CD4-positive, CD25-positive, alpha-beta regulatory T cell (primary cell): ENCODE measurements around the gene CD164. TPM values are rescaled to one million over a fixed set of nuclear protein-coding genes. Genes with fewer than 3 reads are reported as not detected.
A peak's percentile ranks its signal among the peaks of the same experiment; 100 is the strongest.
"Not testable (repeated sequence)": the region's sequence is repeated elsewhere in the genome, so short reads cannot be mapped to it uniquely, and the experiment has no call there.

Experiments used
- ATAC-seq, 2 donors: fragments of 150-1000 bp; cut with Tn5 transposase; one replicate each; pipeline ENCODE4 v1.10.0; 2021; ENCODE audit warnings: low read depth in 2 of 2, moderate number of reproducible peaks in 2 of 2, moderate library complexity in 1 of 2
- DNase-seq, 3 donors: peaks; one replicate each; pipeline versions ENCODE4 v3.0.0 to v3.0.0-alpha.2; 2012 to 2022; ENCODE audit warnings: mixed read lengths in 1 of 3
- H3K27ac ChIP-seq: one replicate; pipeline ENCODE4 v1.7.0; 2013; ENCODE audit warnings: mild to moderate bottlenecking, low read length; ENCODE audit not compliant: insufficient read depth, poor library complexity, severe bottlenecking
- H3K27me3 ChIP-seq: one replicate; pipeline ENCODE4 v1.7.0; 2013; ENCODE audit warnings: low read length; ENCODE audit not compliant: control insufficient read depth, insufficient read depth
- H3K36me3 ChIP-seq: one replicate; pipeline ENCODE4 v1.7.0; 2013; ENCODE audit warnings: mild to moderate bottlenecking, low read length, moderate library complexity; ENCODE audit not compliant: control insufficient read depth, insufficient read depth
- H3K4me1 ChIP-seq: 2 replicates; pipeline ENCODE4 v1.7.0; 2013; ENCODE audit warnings: mild to moderate bottlenecking, low read length; ENCODE audit not compliant: insufficient read depth, control insufficient read depth, poor library complexity, severe bottlenecking
- H3K4me3 ChIP-seq: one replicate; pipeline ENCODE4 v1.7.0; 2013; ENCODE audit warnings: low read depth, mild to moderate bottlenecking, low read length, moderate library complexity
- H3K9me3 ChIP-seq, 2 experiments: 1 replicate in 1 of 2; 2 replicates in 1 of 2; pipeline ENCODE4 v1.7.0; 2013; ENCODE audit warnings: low read length in 2 of 2, mild to moderate bottlenecking in 1 of 2, moderate library complexity in 1 of 2; ENCODE audit not compliant: control insufficient read depth in 2 of 2
- H3K27ac Mint-ChIP-seq, 3 donors: one replicate each; pipeline ENCODE4 v1.8.0; 2020 to 2022; ENCODE audit warnings: mild to moderate bottlenecking in 3 of 3, mixed read lengths in 3 of 3, moderate library complexity in 2 of 3
- H3K27me3 Mint-ChIP-seq: one replicate; pipeline ENCODE4 v1.8.0; 2022; ENCODE audit warnings: mild to moderate bottlenecking, mixed read lengths
- H3K36me3 Mint-ChIP-seq: one replicate; pipeline ENCODE4 v1.8.0; 2020; ENCODE audit warnings: mixed read lengths
- H3K4me1 Mint-ChIP-seq, 4 donors: one replicate each; pipeline ENCODE4 v1.8.0; 2020 to 2022; ENCODE audit warnings: mixed read lengths in 4 of 4, mild to moderate bottlenecking in 1 of 4
- H3K4me3 Mint-ChIP-seq, 4 donors: one replicate each; pipeline ENCODE4 v1.8.0; 2020 to 2022; ENCODE audit warnings: mild to moderate bottlenecking in 4 of 4, mixed read lengths in 4 of 4, moderate library complexity in 3 of 4
- H3K9me3 Mint-ChIP-seq, 7 donors: one replicate each; pipeline ENCODE4 v1.8.0; 2020 to 2022; ENCODE audit warnings: mixed read lengths in 7 of 7, mild to moderate bottlenecking in 3 of 7, moderate library complexity in 2 of 7
- polyA plus RNA-seq, 4 donors: library from polyadenylated mRNA; unstranded; fragments of 300-500 nt; fragmentation: Illumina TruSeq; gene quantifications; one replicate each; pipeline ENCODE4 v1.2.3, GENCODE V29; 2021
- total RNA-seq: library from RNA; stranded (reverse); gene quantifications from one replicate; pipeline ENCODE4 v1.2.3, GENCODE V29; 2022

CD164 gene
- total and polyA plus RNA-seq, 5 donors from 2014 or later: 187 to 364 (median 339) TPM

DNA sequence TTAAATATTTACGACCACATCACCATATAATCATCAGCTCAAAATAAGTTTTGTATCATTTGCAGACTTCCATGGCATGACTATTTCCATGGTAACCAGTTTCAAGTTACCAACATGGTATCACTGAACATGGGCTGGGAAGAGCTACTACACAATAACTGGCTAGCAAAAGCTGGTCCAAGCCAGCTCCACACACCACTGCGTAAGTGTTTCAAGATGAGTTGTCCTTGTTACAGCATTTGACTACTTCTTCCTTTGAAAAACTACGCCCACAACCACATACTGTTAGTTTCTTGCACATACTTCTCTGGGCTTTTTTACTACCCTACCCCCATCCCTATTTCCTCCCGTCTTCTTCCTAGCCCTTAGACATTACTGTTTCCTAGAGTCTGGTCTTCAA, 8.5 kb downstream of the CD164 start:
- H3K4me3 ChIP-seq: peak overlapping the region; percentile 56
- Mint-ChIP-seq H3K36me3 (peaks cover 50% of the 10 kb centered on the region), H3K4me1 (peaks cover 60 to 80% (median 71%) of the 10 kb centered on the region in 4 donors), H3K4me3 (peak overlapping the region; percentile 48 to 74 (median 58)), H3K9me3 (no peaks in the 10 kb centered on the region), H3K27me3 (no peaks in the 10 kb centered on the region), H3K27ac (peak overlapping the region; percentile 20 to 47 (median 32))
- DNase-seq (peak in 1 of 3 donors; percentile 73), ATAC-seq (peak; percentile 39 to 61)
- peaks cover 81% of the 10 kb centered on the region for H3K36me3 ChIP-seq
- no peak overlapping the region for H3K27ac ChIP-seq
- H3K9me3 ChIP-seq: no peaks in the 10 kb centered on the region
- H3K4me1 ChIP-seq: peaks cover 43% of the 10 kb centered on the region
- H3K27me3 ChIP-seq: no peaks in the 10 kb centered on the region

DNA sequence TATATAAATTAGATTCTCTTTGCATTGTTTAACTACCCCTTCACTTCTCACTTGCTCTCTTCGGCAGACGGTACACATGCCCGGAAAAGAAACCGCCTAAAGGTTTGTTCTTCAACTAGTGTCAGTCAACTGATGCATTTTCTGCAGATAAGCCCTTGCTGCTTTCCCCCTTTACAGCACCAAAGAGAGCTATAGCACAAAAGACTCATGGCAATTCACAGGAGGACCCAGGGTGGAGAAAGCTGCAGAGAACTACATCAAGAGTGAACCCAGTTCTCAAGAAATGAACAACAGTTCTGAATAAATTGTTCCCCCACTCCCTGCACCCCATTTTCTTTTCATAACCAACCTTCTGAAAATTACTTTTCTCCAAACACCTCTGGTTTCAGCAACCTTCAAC, 8.9 kb downstream of the CD164 start:
- H3K4me1 ChIP-seq: peaks cover 40% of the 10 kb centered on the region
- H3K4me1 Mint-ChIP-seq: peaks cover 60 to 78% (median 67%) of the 10 kb centered on the region in 4 donors
- H3K27me3 ChIP-seq: no peaks in the 10 kb centered on the region
- peaks cover 83% of the 10 kb centered on the region for H3K36me3 ChIP-seq
- ATAC-seq (peak in 1 of 2 donors; percentile 29), DNase-seq (no peak)
- no peaks in the 10 kb centered on the region for H3K9me3 ChIP-seq
- peak overlapping the region; percentile 56 for H3K4me3 ChIP-seq
- H3K9me3 Mint-ChIP-seq: no peaks in the 10 kb centered on the region
- H3K36me3 Mint-ChIP-seq: peaks cover 50% of the 10 kb centered on the region
- H3K27me3 Mint-ChIP-seq: no peaks in the 10 kb centered on the region
- peak overlapping the region; percentile 20 to 47 (median 32) for H3K27ac Mint-ChIP-seq
- no peak overlapping the region for H3K27ac ChIP-seq
- peak overlapping the region; percentile 22 to 74 (median 58) for H3K4me3 Mint-ChIP-seq

DNA sequence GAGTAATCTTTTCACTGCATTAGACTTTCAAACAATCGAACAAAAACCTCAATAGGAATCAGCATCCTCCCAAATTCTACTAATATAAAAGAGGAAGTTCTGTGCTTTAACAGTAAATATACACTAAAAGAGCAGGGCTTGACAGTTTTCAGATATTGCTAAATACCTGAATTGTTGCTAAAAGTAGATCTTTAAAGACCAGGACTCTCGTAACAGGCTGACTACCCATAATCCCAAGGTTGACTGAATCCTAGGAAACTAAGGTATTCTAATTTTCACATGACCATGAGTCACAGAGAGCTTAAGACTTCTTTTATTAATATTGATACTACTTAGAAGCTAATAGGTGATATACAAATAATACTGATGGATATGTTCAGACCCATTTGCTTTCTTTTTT, 10.1 kb downstream of the CD164 start:
- H3K4me1 ChIP-seq: peaks cover 29% of the 10 kb centered on the region
- Mint-ChIP-seq H3K27me3 (no peaks in the 10 kb centered on the region), H3K36me3 (peaks cover 45% of the 10 kb centered on the region), H3K9me3 (no peaks in the 10 kb centered on the region), H3K27ac (peak overlapping the region in 1 of 3 donors; percentile 75), H3K4me1 (peaks cover 54 to 69% (median 63%) of the 10 kb centered on the region in 4 donors), H3K4me3 (peak overlapping the region in 2 of 4 donors; percentile 10 to 13)
- DNase-seq: no peak
- no peaks in the 10 kb centered on the region for H3K27me3 ChIP-seq
- no peak overlapping the region for H3K4me3 ChIP-seq
- ATAC-seq: no peak
- H3K36me3 ChIP-seq: peaks cover 84% of the 10 kb centered on the region
- H3K9me3 ChIP-seq: no peaks in the 10 kb centered on the region
- H3K27ac ChIP-seq: peak overlapping the region; percentile 17

DNA sequence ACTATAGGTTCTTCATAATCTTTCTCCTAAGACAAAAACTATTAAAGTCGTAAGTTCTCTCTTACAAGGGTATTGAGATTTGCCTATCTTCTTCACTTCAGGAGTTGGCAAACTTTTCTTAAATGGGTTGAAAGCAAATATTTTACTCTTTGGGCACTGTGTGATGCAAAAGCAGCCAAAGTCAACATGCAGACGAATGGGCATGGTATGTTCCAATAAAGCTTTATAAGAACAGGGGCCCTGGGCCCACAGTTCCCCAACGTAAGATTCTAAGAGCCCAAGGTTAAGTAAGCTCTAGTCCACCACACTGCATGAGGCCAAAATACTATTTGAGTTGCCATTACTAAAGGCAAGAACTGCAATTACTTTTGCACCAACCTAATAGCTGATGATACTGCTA, 11.5 kb downstream of the CD164 start:
- no peaks in the 10 kb centered on the region for H3K27me3 ChIP-seq
- H3K4me3 ChIP-seq: no peak overlapping the region
- peaks cover 50% of the 10 kb centered on the region for H3K36me3 Mint-ChIP-seq
- peaks cover 85% of the 10 kb centered on the region for H3K36me3 ChIP-seq
- no peak overlapping the region for H3K27ac ChIP-seq
- H3K4me1 Mint-ChIP-seq: peaks cover 52 to 69% (median 60%) of the 10 kb centered on the region in 4 donors
- H3K4me1 ChIP-seq: peaks cover 29% of the 10 kb centered on the region
- no peak overlapping the region for H3K27ac Mint-ChIP-seq
- H3K27me3 Mint-ChIP-seq: no peaks in the 10 kb centered on the region
- ATAC-seq (no peak), DNase-seq (no peak)
- H3K4me3 Mint-ChIP-seq: no peak overlapping the region
- H3K9me3 ChIP-seq: no peaks in the 10 kb centered on the region
- no peaks in the 10 kb centered on the region for H3K9me3 Mint-ChIP-seq

DNA sequence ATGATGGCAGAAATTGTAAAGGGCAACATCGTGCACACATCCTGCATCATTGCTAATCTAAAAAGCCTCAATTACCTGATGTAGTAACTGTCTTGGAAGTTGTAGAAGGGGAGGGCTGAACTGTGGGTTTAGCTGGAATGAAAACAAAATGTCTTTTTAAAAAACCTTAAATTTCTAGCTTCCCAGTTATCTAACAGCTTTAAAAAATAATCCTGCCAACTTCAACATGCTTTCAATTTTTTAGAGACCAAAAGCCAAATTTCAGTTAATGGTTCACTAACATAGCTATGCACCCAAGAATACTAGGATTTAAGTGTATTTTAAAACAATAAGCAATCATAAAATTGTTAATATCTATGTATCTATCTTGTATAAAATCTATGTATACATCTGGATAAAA, 11.9 kb downstream of the CD164 start:
- no peaks in the 10 kb centered on the region for H3K27me3 Mint-ChIP-seq
- peaks cover 50% of the 10 kb centered on the region for H3K36me3 Mint-ChIP-seq
- H3K4me1 Mint-ChIP-seq: peaks cover 52 to 69% (median 59%) of the 10 kb centered on the region in 4 donors
- peaks cover 84% of the 10 kb centered on the region for H3K36me3 ChIP-seq
- H3K4me3 ChIP-seq: no peak overlapping the region
- H3K27ac Mint-ChIP-seq: no peak overlapping the region
- no peak for ATAC-seq
- no peak overlapping the region for H3K27ac ChIP-seq
- no peaks in the 10 kb centered on the region for H3K9me3 Mint-ChIP-seq
- H3K27me3 ChIP-seq: no peaks in the 10 kb centered on the region
- no peak for DNase-seq
- H3K4me1 ChIP-seq: peaks cover 29% of the 10 kb centered on the region
- H3K4me3 Mint-ChIP-seq: no peak overlapping the region
- H3K9me3 ChIP-seq: no peaks in the 10 kb centered on the region

DNA sequence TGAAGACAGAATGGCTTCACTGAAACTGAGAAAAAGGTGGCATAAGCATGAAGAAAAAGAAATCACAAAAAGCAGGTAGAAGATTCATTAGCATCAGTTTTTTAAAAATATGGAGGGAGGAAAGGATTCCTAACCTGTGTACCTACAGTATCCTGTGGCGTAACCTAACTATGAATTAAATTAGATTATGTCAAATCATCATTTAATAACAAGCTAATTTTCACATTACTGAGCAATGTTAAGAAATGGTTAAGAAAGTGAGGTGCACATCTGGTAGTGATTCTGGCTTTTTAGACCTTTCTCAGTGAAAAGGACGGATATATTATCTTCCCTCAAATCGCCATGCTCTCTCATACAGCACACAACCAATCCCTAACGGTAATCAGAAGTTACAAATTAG, 12.5 kb downstream of the CD164 start:
- H3K27ac ChIP-seq: no peak overlapping the region
- Mint-ChIP-seq H3K27ac (no peak overlapping the region), H3K4me1 (peaks cover 49 to 63% (median 57%) of the 10 kb centered on the region in 4 donors), H3K9me3 (no peaks in the 10 kb centered on the region), H3K36me3 (peaks cover 51% of the 10 kb centered on the region), H3K4me3 (no peak overlapping the region), H3K27me3 (no peaks in the 10 kb centered on the region)
- H3K9me3 ChIP-seq: no peaks in the 10 kb centered on the region
- no peak overlapping the region for H3K4me3 ChIP-seq
- no peaks in the 10 kb centered on the region for H3K27me3 ChIP-seq
- ATAC-seq (no peak), DNase-seq (no peak)
- peaks cover 84% of the 10 kb centered on the region for H3K36me3 ChIP-seq
- peaks cover 26% of the 10 kb centered on the region for H3K4me1 ChIP-seq

DNA sequence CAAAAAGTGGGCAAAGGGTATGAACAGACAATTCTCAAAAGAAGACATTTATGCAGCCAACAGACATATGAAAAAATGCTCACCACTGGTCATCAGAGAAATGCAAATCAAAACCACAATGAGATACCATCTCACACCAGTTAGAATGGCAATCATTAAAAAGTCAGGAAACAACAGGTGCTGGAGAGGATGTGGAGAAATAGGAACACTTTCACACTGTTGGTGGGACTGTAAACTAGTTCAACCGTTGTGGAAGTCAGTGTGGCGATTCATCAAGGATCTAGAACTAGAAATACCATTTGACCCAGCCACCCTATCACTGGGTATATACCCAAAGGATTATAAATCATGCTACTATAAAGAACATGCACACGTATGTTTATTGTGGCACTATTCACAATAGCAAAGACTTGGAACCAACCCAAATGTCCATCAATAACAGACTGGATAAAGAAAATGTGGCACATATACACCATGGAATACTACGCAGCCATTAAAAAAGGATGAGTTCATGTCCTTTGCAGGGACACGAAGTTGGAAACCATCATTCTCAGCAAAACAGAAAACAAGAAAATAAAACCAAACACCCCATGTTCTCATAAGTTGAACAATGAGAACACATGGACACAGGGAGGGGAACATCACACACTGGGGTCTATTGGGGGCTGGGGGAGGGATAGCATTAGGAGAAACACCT, 17.7 kb downstream of the CD164 start:
- H3K4me3 ChIP-seq, H3K27me3 ChIP-seq, H3K27ac ChIP-seq, H3K27me3 Mint-ChIP-seq, DNase-seq, ATAC-seq, H3K4me3 Mint-ChIP-seq, H3K9me3 Mint-ChIP-seq, H3K4me1 ChIP-seq, H3K9me3 ChIP-seq: not testable (repeated sequence)
- peak overlapping the region in 2 of 3 donors; percentile 42 to 57 for H3K27ac Mint-ChIP-seq
- H3K36me3 ChIP-seq: peaks cover 78% of the 10 kb centered on the region
- peaks cover 64% of the 10 kb centered on the region for H3K36me3 Mint-ChIP-seq
- H3K4me1 Mint-ChIP-seq: peaks cover 16 to 42% (median 31%) of the 10 kb centered on the region in 4 donors

DNA sequence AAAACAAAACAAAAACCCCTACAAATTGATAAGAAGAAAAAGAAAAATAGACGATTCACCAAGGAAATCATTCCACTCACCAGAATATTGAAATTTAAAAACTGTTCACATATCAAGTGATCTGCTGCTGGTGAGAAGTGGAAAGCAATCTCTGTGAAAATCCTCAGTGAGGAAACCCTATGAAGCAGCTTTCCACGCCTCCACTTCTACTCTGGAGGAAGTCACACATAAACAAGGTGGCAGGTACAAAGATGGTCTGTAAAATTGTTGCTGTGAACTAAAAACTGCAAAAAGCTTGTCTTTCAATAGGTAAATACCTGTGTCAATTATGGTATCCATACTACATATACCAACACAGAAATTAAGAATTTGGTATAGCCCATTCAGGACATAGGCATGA, 18.5 kb downstream of the CD164 start:
- Histone ChIP-seq H3K27me3 (no peaks in the 10 kb centered on the region), H3K9me3 (no peaks in the 10 kb centered on the region), H3K36me3 (peaks cover 77% of the 10 kb centered on the region), H3K4me3 (no peak overlapping the region), H3K27ac (no peak overlapping the region), H3K4me1 (peaks cover 2% of the 10 kb centered on the region)
- Mint-ChIP-seq H3K27me3 (no peaks in the 10 kb centered on the region), H3K27ac (peak overlapping the region in 1 of 3 donors; percentile 42), H3K36me3 (peaks cover 71% of the 10 kb centered on the region), H3K9me3 (peaks cover 0 to 5% (median 0%) of the 10 kb centered on the region in 7 donors), H3K4me3 (no peak overlapping the region), H3K4me1 (peaks cover 16 to 41% (median 28%) of the 10 kb centered on the region in 4 donors)
- ATAC-seq (no peak), DNase-seq (no peak)
